Measurements from ENCODE around the gene MSANTD2.

The MSANTD2 gene

GRCh38 chr11:124800226-124800929 lies at the start of gene MSANTD2:
Gene MSANTD2, minus strand, starts transcription at chr11:124800406. Its CDS starts 26 bp downstream, at chr11:124800380.
- Histone ChIP-seq H4K20me1 (peaks cover 0 to 45% (median 42%) of the 10 kb centered on the region in 11 experiments; a peak in 21 of 22 replicates), H3K9me3 (replicated peaks in 1 of 11) (no peaks in the 10 kb centered on the region), H3K27ac (peak within 1 kb of the TSS; percentile 81 to 97 (median 95)), H3K4me3 (peak within 1 kb of the TSS; percentile 69 to 97 (median 92)), H3K36me3 (no peaks in the 10 kb centered on the region), H3K4me1 (peaks cover 29 to 41% (median 32%) of the 10 kb centered on the region in 10 experiments), H3K27me3 (no peaks in the 10 kb centered on the region), H3K9ac (peak within 1 kb of the TSS; percentile 83 to 96 (median 90)), H3K4me2 (peak within 1 kb of the TSS; percentile 78 to 98 (median 92))
- no peak for TF ChIP-seq Cebpa-rat (IDR thresholded peaks at IDR 0.05)

- H3K4me2 ChIP-seq: no peak overlapping the region
Observed at GRCh38 chr11:124846070-124846673, 46.0 kb upstream of the MSANTD2 start.

GRCh38 chr11:124844664-124845079 lies 44.5 kb upstream of the MSANTD2 start:
- TF ChIP-seq Cebpa-rat (IDR thresholded peaks at IDR 0.05): no peak
- peaks cover 0 to 2% (median 0%) of the 10 kb centered on the region in 10 experiments; a peak in 4 of 20 replicates for H3K4me1 ChIP-seq
- peaks cover 0 to 18% (median 7%) of the 10 kb centered on the region in 11 experiments; a peak in 11 of 22 replicates for H4K20me1 ChIP-seq
- peaks cover 0 to 17% (median 5%) of the 10 kb centered on the region in 11 experiments; a peak in 7 of 22 replicates for H3K9me3 ChIP-seq (replicated peaks in 1 of 11)
- no peak overlapping the region for H3K4me3 ChIP-seq
- H3K9ac ChIP-seq: no peak overlapping the region
- H3K27me3 ChIP-seq: peaks cover 86 to 100% (median 100%) of the 10 kb centered on the region in 11 experiments
- H3K4me2 ChIP-seq: no peak overlapping the region
- no peak overlapping the region for H3K27ac ChIP-seq
- no peaks in the 10 kb centered on the region for H3K36me3 ChIP-seq

More at GRCh38 chr11:124846070-124846673, 46.0 kb upstream of the MSANTD2 start:
- no peak overlapping the region for H3K27ac ChIP-seq
- TF ChIP-seq Cebpa-rat (IDR thresholded peaks at IDR 0.05): no peak
- peaks cover 71 to 92% (median 87%) of the 10 kb centered on the region in 11 experiments for H3K27me3 ChIP-seq
- no peaks in the 10 kb centered on the region for H3K36me3 ChIP-seq
- H3K4me3 ChIP-seq: no peak overlapping the region
- no peaks in the 10 kb centered on the region; a peak in 1 of 20 replicates for H3K4me1 ChIP-seq
- H3K9ac ChIP-seq: no peak overlapping the region
- peaks cover 0 to 14% (median 7%) of the 10 kb centered on the region in 11 experiments; a peak in 8 of 22 replicates for H4K20me1 ChIP-seq
- H3K9me3 ChIP-seq (replicated peaks in 1 of 11): peaks cover 0 to 13% (median 5%) of the 10 kb centered on the region in 11 experiments; a peak in 5 of 22 replicates

GRCh38 chr11:124843616-124843910 lies 43.4 kb upstream of the MSANTD2 start:
- Histone ChIP-seq H3K4me3 (no peak overlapping the region), H4K20me1 (peaks cover 0 to 29% (median 12%) of the 10 kb centered on the region in 11 experiments; a peak in 13 of 22 replicates), H3K4me2 (no peak overlapping the region), H3K4me1 (peaks cover 5 to 10% (median 7%) of the 10 kb centered on the region in 10 experiments; a peak in 11 of 20 replicates), H3K9me3 (replicated peaks in 1 of 11) (peaks cover 0 to 18% (median 5%) of the 10 kb centered on the region in 11 experiments; a peak in 7 of 22 replicates), H3K9ac (no peak overlapping the region), H3K36me3 (no peaks in the 10 kb centered on the region), H3K27ac (no peak overlapping the region), H3K27me3 (peaks cover 91 to 100% (median 100%) of the 10 kb centered on the region in 11 experiments)
- TF ChIP-seq Cebpa-rat (IDR thresholded peaks at IDR 0.05): no peak

- Histone ChIP-seq H3K36me3 (no peaks in the 10 kb centered on the region), H3K27ac (no peak overlapping the region), H3K9me3 (replicated peaks in 1 of 11) (peaks cover 0 to 18% (median 5%) of the 10 kb centered on the region in 11 experiments; a peak in 7 of 22 replicates), H3K4me2 (no peak overlapping the region), H3K9ac (no peak overlapping the region), H3K4me3 (0 out of 20 replicates have a peak overlapping the region, but pooled peaks of 1 of the 10 experiments have one; percentile 4), H3K4me1 (peaks cover 5 to 10% (median 7%) of the 10 kb centered on the region in 10 experiments; a peak in 11 of 20 replicates), H3K27me3 (peaks cover 98 to 100% (median 100%) of the 10 kb centered on the region in 11 experiments), H4K20me1 (peaks cover 0 to 38% (median 14%) of the 10 kb centered on the region in 11 experiments; a peak in 13 of 22 replicates)
- TF ChIP-seq Cebpa-rat (IDR thresholded peaks at IDR 0.05): no peak
Observed at GRCh38 chr11:124842305-124842704, 42.1 kb upstream of the MSANTD2 start.

GRCh38 chr11:124841840-124842239 lies 41.6 kb upstream of the MSANTD2 start:
- Histone ChIP-seq H3K4me1 (peaks cover 5 to 12% (median 7%) of the 10 kb centered on the region in 10 experiments; a peak in 11 of 20 replicates), H3K4me2 (no peak overlapping the region), H3K27me3 (peaks cover 93 to 99% (median 98%) of the 10 kb centered on the region in 11 experiments), H3K36me3 (no peaks in the 10 kb centered on the region), H3K9ac (no peak overlapping the region), H3K4me3 (0 out of 20 replicates have a peak overlapping the region, but pooled peaks of 1 of the 10 experiments have one; percentile 4), H3K27ac (no peak overlapping the region), H4K20me1 (peaks cover 0 to 38% (median 14%) of the 10 kb centered on the region in 11 experiments; a peak in 13 of 22 replicates), H3K9me3 (replicated peaks in 1 of 11) (peaks cover 0 to 18% (median 5%) of the 10 kb centered on the region in 11 experiments; a peak in 7 of 22 replicates)
- no peak for TF ChIP-seq Cebpa-rat (IDR thresholded peaks at IDR 0.05)

- Histone ChIP-seq H3K4me3 (no peak overlapping the region), H3K27me3 (peaks cover 90 to 97% (median 92%) of the 10 kb centered on the region in 11 experiments), H3K9me3 (replicated peaks in 1 of 11) (peaks cover 0 to 18% (median 5%) of the 10 kb centered on the region in 11 experiments; a peak in 7 of 22 replicates), H3K4me2 (no peak overlapping the region), H3K9ac (no peak overlapping the region), H3K36me3 (no peaks in the 10 kb centered on the region), H3K4me1 (peaks cover 5 to 14% (median 10%) of the 10 kb centered on the region in 10 experiments; a peak in 11 of 20 replicates), H3K27ac (no peak overlapping the region), H4K20me1 (peaks cover 0 to 38% (median 14%) of the 10 kb centered on the region in 11 experiments; a peak in 13 of 22 replicates)
- no peak for TF ChIP-seq Cebpa-rat (IDR thresholded peaks at IDR 0.05)
Observed at GRCh38 chr11:124841201-124841600, 41.0 kb upstream of the MSANTD2 start.

- no peak overlapping the region for H3K9ac ChIP-seq
- H3K9me3 ChIP-seq (replicated peaks in 1 of 11): peaks cover 0 to 18% (median 5%) of the 10 kb centered on the region in 11 experiments; a peak in 7 of 22 replicates
- H3K4me1 ChIP-seq: peaks cover 5 to 15% (median 10%) of the 10 kb centered on the region in 10 experiments; a peak in 11 of 20 replicates
- no peak overlapping the region for H3K4me3 ChIP-seq
- H3K36me3 ChIP-seq: no peaks in the 10 kb centered on the region
- no peak overlapping the region for H3K27ac ChIP-seq
- H3K4me2 ChIP-seq: no peak overlapping the region
- H4K20me1 ChIP-seq: peaks cover 0 to 38% (median 14%) of the 10 kb centered on the region in 11 experiments; a peak in 13 of 22 replicates
- peaks cover 86 to 97% (median 90%) of the 10 kb centered on the region in 11 experiments for H3K27me3 ChIP-seq
- no peak for TF ChIP-seq Cebpa-rat (IDR thresholded peaks at IDR 0.05)
Observed at GRCh38 chr11:124840666-124841065, 40.5 kb upstream of the MSANTD2 start.

Data from BLaER1 treated with 17β-estradiol and CSF1 and Interleukin-3, amounts not matched to agents 10 nM and 100 nM (cell line).